ENCODE results near the gene DQX1. TPM values are rescaled to one million over a fixed set of nuclear protein-coding genes. Genes with fewer than 3 reads are reported as not detected.

DQX1 gene
- total and polyA plus RNA-seq, 2 of the 8 experiments (the other 6 are each of a cell fraction or from before 2014, with no cell fraction given), result 0.76 to 1.1 TPM

- TF ChIP-seq, protein P1, sequence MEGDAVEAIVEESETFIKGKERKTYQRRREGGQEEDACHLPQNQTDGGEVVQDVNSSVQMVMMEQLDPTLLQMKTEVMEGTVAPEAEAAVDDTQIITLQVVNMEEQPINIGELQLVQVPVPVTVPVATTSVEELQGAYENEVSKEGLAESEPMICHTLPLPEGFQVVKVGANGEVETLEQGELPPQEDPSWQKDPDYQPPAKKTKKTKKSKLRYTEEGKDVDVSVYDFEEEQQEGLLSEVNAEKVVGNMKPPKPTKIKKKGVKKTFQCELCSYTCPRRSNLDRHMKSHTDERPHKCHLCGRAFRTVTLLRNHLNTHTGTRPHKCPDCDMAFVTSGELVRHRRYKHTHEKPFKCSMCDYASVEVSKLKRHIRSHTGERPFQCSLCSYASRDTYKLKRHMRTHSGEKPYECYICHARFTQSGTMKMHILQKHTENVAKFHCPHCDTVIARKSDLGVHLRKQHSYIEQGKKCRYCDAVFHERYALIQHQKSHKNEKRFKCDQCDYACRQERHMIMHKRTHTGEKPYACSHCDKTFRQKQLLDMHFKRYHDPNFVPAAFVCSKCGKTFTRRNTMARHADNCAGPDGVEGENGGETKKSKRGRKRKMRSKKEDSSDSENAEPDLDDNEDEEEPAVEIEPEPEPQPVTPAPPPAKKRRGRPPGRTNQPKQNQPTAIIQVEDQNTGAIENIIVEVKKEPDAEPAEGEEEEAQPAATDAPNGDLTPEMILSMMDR (IDR thresholded peaks at IDR 0.05; ENCODE audit: control extremely low read depth in 1 of 3, insufficient read depth in 1 of 3, low read depth in 1 of 3, low read length in 3 of 3), result no peak
- no peak for TF ChIP-seq ASH2L (IDR thresholded peaks at IDR 0.05; ENCODE audit: low read length)
- no peak for TF ChIP-seq KDM5A (IDR thresholded peaks at IDR 0.05; ENCODE audit: low read length)
- TF ChIP-seq SAP30 (IDR thresholded peaks at IDR 0.05; ENCODE audit: insufficient read depth, insufficient replicate concordance, low read length), result no peak
- TF ChIP-seq FOSL1 (IDR thresholded peaks at IDR 0.05; ENCODE audit: insufficient read depth, low read depth, low read length), result no peak
- no peak for TF ChIP-seq TBP (IDR thresholded peaks at IDR 0.05; ENCODE audit: low read depth, low read length)
Observed at GRCh38 chr2:74532222-74532621, 6.2 kb upstream of the DQX1 start (continued).
